HUES64 (cell line): ENCODE results near the gene RGS6.

Source experiments
- H3K27ac ChIP-seq: 2 replicates; pipeline ENCODE4 v1.7.0; 2013; ENCODE audit warnings: low read depth, low read length, inconsistent platforms
- H3K27me3 ChIP-seq: 2 replicates; pipeline ENCODE4 v1.6.1; 2013; ENCODE audit warnings: mild to moderate bottlenecking, low read length; ENCODE audit not compliant: insufficient read depth
- H3K36me3 ChIP-seq: 2 replicates; pipeline ENCODE4 v1.6.1; 2013; ENCODE audit warnings: mild to moderate bottlenecking, low read length; ENCODE audit not compliant: insufficient read depth
- H3K4me1 ChIP-seq: 2 replicates; pipeline ENCODE4 v1.6.1; 2013; ENCODE audit warnings: mild to moderate bottlenecking, low read length, moderate library complexity; ENCODE audit not compliant: insufficient read depth
- H3K4me3 ChIP-seq: 2 replicates; pipeline ENCODE4 v1.5.1; 2013; ENCODE audit warnings: mild to moderate bottlenecking, low read length, moderate library complexity
- H3K9ac ChIP-seq: 2 replicates; pipeline ENCODE4 v1.6.1; 2013; ENCODE audit warnings: mild to moderate bottlenecking, low read depth, low read length
- H3K9me3 ChIP-seq: 2 replicates; pipeline ENCODE4 v1.6.1; 2013; ENCODE audit warnings: low read depth, low read length; ENCODE audit not compliant: insufficient read depth
- WGBS: fragments of 150-250, 120-280 bp; methylation state at CpG from one replicate; pipeline ENCODE4 v1.1.7; 2013; ENCODE audit warnings: missing lambda C conversion rate; 5-methylcytosine and 5-hydroxymethylcytosine counted together

RGS6 gene

GRCh38 chr14:72404106-72404774 lies 472.0 kb downstream of the RGS6 start:
- no peak overlapping the region for H3K4me3 ChIP-seq
- no peaks in the 10 kb centered on the region for H3K36me3 ChIP-seq
- no peaks in the 10 kb centered on the region for H3K4me1 ChIP-seq
- H3K9ac ChIP-seq, result no peak overlapping the region
- no peaks in the 10 kb centered on the region for H3K27me3 ChIP-seq
- no peak overlapping the region for H3K27ac ChIP-seq
- WGBS, result 92% methylated on average over 4 of the region's 4 CpGs
- peaks cover 5% of the 10 kb centered on the region; the same call in 1 of the 2 replicates for H3K9me3 ChIP-seq

- Histone ChIP-seq H3K9me3 (peaks cover 5% of the 10 kb centered on the region; the same call in 1 of the 2 replicates), H3K27ac (no peak overlapping the region), H3K9ac (no peak overlapping the region), H3K27me3 (no peaks in the 10 kb centered on the region), H3K36me3 (no peaks in the 10 kb centered on the region), H3K4me3 (no peak overlapping the region), H3K4me1 (no peaks in the 10 kb centered on the region)
- 78% methylated on average over 3 of the region's 3 CpGs for WGBS
These were observed 472.8 kb downstream of the RGS6 start for GRCh38 chr14:72404998-72405397.

- WGBS, result 88% methylated on average over 2 of the region's 3 CpGs
- H3K9me3 ChIP-seq, result peaks cover 5% of the 10 kb centered on the region; the same call in 1 of the 2 replicates
- no peak overlapping the region for H3K4me3 ChIP-seq
- H3K27me3 ChIP-seq, result no peaks in the 10 kb centered on the region
- H3K27ac ChIP-seq, result no peak overlapping the region
- no peaks in the 10 kb centered on the region for H3K4me1 ChIP-seq
- no peak overlapping the region for H3K9ac ChIP-seq
- no peaks in the 10 kb centered on the region for H3K36me3 ChIP-seq
These were observed 475.8 kb downstream of the RGS6 start for GRCh38 chr14:72408020-72408419.

GRCh38 chr14:72409047-72409446 lies 476.8 kb downstream of the RGS6 start:
- Histone ChIP-seq H3K4me1 (no peaks in the 10 kb centered on the region), H3K27me3 (no peaks in the 10 kb centered on the region), H3K27ac (no peak overlapping the region), H3K9me3 (peaks cover 5% of the 10 kb centered on the region; the same call in 1 of the 2 replicates), H3K9ac (no peak overlapping the region), H3K4me3 (no peak overlapping the region), H3K36me3 (no peaks in the 10 kb centered on the region)
- WGBS, result 97% methylated on average over 3 of the region's 3 CpGs

DNA sequence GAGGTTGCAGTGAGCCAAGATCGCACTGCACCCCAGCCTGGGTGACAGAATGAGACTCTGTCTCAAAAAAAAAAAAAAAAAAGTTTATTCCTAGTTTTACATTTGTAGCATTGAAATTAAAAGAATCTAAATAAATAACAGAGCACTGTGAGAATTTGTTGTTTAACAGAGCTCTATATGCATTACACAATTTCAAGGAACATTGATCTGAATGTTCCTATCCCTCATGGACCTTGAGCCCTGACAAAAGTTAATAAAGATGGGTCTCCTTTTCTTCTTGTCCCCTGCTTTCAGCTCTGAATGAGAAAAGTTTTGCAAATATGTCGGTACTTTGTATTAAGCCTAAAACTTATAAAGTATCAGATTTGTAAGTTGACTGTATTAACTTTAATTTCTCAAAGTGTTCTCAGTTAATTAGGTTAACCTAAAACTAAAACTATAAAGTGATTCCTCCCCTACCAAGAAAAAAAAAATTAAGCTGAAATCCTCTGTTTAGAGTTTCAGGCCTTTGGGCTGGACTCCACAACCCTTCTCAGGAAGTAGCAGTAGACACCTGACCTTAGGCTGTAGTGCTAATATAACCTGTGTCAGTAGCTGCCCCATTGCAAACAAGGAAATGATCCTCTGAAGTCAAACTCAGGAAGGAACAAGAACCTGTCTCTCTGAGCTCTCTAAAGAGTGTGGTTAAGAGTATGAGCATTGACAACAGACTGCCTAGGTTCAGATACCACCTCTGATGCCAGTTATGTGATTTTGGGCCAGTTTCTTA lies 484.0 kb downstream of the RGS6 start:
- Histone ChIP-seq H3K4me3 (no peak overlapping the region), H3K9ac (no peak overlapping the region), H3K27me3 (no peaks in the 10 kb centered on the region), H3K9me3 (peaks cover 13% of the 10 kb centered on the region; the same call in 1 of the 2 replicates), H3K4me1 (peaks cover 7% of the 10 kb centered on the region; the same call in 1 of the 2 replicates), H3K36me3 (no peaks in the 10 kb centered on the region), H3K27ac (no peak overlapping the region)
- WGBS, result 88% methylated on average over 1 of the region's 2 CpGs

DNA sequence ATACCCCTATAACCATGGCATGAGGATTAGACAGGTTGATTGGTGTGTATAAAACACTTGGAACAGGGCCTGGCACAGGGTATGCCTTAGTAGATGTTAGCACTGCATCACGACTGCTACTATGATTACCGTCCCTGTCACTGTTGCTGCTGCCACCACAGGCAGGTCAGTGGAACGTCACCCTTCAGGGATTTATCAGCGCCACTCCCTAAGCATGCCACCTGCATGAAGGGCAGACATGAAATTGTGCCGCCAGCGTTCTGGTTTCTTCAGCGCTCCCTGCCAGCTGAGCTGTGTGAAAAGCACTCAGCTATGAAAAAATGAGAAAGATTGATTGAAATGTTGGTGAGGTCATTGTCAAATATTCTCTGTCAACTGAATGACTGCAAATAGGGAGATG lies 484.7 kb downstream of the RGS6 start:
- Histone ChIP-seq H3K27ac (no peak overlapping the region), H3K4me1 (peaks cover 7% of the 10 kb centered on the region; the same call in 1 of the 2 replicates), H3K36me3 (no peaks in the 10 kb centered on the region), H3K9ac (no peak overlapping the region), H3K4me3 (no peak overlapping the region), H3K27me3 (no peaks in the 10 kb centered on the region), H3K9me3 (peaks cover 13% of the 10 kb centered on the region; the same call in 1 of the 2 replicates)
- 89% methylated on average over 7 of the region's 7 CpGs for WGBS

DNA sequence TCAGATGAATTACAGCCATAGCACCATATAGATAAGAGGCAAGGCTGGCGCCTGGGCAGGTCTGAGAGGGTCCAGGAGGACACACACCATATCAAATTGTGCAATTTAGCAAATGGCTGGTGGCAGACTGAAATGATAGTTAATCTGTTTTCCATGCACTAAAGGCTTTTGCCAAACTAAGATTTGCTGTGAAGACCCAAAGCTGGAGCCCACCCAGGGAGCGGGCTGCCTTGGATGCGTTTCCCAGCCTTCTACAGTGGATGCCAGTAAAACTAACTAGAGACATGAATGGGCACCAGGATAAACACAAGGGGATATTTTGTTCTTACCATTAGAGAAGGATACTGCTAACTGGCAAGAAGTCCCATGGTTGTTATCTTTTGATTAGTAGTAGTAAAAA lies 486.6 kb downstream of the RGS6 start:
- H3K4me1 ChIP-seq, result peaks cover 7% of the 10 kb centered on the region; the same call in 1 of the 2 replicates
- H3K9ac ChIP-seq, result no peak overlapping the region
- no peaks in the 10 kb centered on the region for H3K27me3 ChIP-seq
- 99% methylated on average over 3 of the region's 3 CpGs for WGBS
- H3K9me3 ChIP-seq, result peaks cover 13% of the 10 kb centered on the region; the same call in 1 of the 2 replicates
- H3K36me3 ChIP-seq, result no peaks in the 10 kb centered on the region
- H3K27ac ChIP-seq, result no peak overlapping the region
- H3K4me3 ChIP-seq, result no peak overlapping the region

DNA sequence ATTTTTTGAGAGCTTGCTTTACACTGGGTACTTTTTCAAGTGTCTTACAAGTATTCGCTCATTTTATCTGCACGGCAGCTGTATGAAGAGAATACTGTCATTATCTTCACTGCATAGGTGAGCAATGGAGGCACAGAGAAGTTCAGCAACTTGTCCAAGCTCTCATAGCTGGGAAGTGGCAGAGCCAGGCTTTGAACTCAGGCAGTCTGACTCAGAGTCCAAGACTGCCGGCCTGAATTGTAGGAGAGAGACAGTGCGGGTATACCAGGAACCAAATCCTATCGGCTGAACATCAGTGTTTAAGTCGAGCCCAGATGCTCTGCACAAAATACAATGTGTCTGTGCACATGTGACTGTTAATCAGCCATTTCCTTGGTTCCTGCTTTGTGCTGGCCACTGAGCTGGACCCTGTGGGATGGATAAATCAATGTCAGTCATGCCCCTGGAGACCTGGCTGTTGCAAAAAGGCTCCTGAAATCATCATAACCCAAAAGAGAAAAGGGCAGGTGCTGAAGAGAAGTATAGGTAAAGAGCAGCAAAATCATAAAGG lies 487.1 kb downstream of the RGS6 start:
- WGBS, result 95% methylated on average over 6 of the region's 6 CpGs
- Histone ChIP-seq H3K9ac (no peak overlapping the region), H3K27me3 (no peaks in the 10 kb centered on the region), H3K4me3 (no peak overlapping the region), H3K36me3 (no peaks in the 10 kb centered on the region), H3K27ac (no peak overlapping the region), H3K9me3 (peaks cover 13% of the 10 kb centered on the region; the same call in 1 of the 2 replicates), H3K4me1 (peaks cover 7% of the 10 kb centered on the region; the same call in 1 of the 2 replicates)

- Histone ChIP-seq H3K9ac (no peak overlapping the region), H3K4me3 (no peak overlapping the region), H3K4me1 (peaks cover 7% of the 10 kb centered on the region; the same call in 1 of the 2 replicates), H3K27me3 (no peaks in the 10 kb centered on the region), H3K27ac (no peak overlapping the region), H3K9me3 (0 out of 2 replicates have a peak, but pooled peaks cover 2% of the 10 kb centered on the region), H3K36me3 (no peaks in the 10 kb centered on the region)
- 35% methylated on average over 17 of the region's 17 CpGs for WGBS
These were observed 488.7 kb downstream of the RGS6 start for GRCh38 chr14:72420749-72421474.

GRCh38 chr14:72423957-72424356 lies 491.7 kb downstream of the RGS6 start:
- Histone ChIP-seq H3K27ac (no peak overlapping the region), H3K27me3 (no peaks in the 10 kb centered on the region), H3K4me3 (no peak overlapping the region), H3K4me1 (peaks cover 7% of the 10 kb centered on the region; the same call in 1 of the 2 replicates), H3K9me3 (no peaks in the 10 kb centered on the region), H3K9ac (no peak overlapping the region), H3K36me3 (no peaks in the 10 kb centered on the region)
- WGBS, result 83% methylated on average over 1 of the region's 1 CpG
